HG03342 (cell line): Measurements from ENCODE around the gene ARPP19.
"Not testable (repeated sequence)": the region's sequence is repeated elsewhere in the genome, so short reads cannot be mapped to it uniquely, and the experiment has no call there.

Experiments
- ATAC-seq: cut with Tn5 transposase; IDR thresholded peaks from one replicate; pipeline ENCODE4 v1.9.1; 2021; ENCODE audit warnings: mild to moderate bottlenecking, moderate library complexity; ENCODE audit not compliant: unreplicated experiment

Gene ARPP19

DNA sequence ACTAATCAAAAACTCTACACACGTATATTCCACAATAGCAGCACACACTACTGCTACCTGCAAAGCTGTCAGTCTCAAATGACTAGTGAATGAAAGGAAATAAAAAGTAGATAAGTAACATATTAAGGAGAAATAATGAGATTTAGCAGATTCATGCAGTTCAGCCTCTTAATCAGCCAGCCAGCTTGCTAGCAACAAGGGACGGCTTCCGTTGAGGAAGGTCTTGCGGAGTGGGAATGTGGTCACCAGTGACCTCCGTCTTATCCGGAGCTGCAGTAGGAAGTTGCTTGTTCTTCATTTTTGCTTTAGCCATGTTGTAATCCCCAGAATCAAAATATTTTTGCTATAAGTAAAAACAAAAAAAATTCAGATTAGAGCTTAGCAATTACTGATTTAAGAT lies 17.1 kb downstream of the ARPP19 start:
- no peak for ATAC-seq

DNA sequence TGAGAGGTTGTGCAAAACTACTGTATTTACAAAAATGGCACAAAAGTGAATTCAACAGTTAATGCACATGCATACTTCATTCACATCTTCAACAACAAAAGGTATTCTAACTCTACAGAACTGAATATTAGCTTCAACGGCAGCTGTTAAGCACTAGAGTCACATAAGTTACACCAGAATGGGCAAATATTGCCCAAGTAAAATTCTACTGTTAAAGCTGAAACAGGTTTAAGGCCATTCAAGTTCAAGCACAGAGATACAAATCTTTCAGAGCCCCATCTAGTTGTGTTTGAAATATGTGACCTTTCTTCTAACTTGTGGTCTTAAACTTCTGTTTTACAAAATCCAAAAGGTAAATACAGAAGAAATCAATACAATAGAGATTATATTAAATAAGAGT lies 17.6 kb downstream of the ARPP19 start:
- not testable (repeated sequence) for ATAC-seq

DNA sequence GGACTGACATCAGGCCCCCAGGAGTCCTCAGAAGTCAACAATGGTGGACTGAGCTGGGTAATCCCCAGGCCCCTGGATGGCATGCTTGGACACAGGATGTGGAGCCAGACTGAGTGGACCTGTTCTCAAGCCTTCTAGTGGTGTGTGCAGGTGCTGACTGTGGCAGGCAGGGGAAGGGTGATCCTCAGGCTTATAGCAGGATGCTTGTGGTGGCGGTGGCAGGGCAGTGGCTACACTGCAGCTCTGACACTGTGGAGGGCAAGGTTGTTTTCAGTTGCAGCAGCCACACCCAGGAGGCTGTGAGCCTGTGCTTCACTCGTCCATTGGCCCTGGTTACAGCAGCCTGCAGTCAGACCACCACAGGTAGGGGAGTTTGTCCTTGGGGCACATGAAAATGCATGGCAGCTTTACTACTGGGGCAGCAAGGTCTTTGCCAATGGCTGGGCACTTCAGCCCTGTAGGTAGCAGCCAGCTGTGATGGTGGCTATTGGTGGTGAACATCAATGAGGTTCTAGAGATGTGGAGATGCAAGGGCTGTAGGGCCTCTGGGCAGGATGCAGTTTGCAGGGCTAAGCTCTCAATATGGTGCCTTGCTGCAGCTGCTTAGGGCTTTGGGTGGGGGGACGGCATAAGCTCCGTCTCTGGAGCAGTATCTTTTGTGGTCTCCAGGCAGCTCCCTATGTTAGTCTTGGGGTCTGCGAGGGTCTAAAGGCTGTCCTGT lies 22.6 kb downstream of the ARPP19 start:
- no peak for ATAC-seq

DNA sequence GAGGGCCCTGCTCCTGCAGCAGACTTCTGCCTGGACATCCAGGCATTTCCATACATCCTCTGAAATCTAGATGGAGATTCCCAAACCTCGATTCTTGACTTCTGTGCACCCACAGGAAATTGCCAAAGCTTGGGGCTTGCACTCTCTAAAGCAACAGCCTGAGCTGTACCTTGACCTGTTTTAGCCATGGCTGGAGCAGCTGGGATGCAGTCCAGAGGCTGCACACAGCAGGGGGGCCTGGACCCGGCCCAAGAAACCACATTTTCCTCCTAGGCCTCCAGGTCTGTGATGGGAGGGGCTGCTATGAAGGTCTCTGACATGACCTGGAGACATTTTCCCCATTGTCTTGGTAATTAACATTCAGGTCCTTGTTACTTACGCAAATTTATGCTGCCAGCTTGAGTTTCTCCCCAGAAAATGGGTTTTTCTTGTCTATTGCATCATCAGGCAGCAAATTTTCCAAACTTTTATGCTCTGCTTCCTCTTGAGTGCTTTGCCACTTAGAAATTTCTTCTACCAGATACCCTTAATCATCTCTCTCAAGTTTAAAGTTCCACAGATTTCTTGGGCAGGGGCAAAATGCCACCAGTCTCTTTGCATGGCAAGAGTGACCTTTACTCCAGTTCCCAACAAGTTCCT lies 28.3 kb downstream of the ARPP19 start:
- no peak for ATAC-seq

DNA sequence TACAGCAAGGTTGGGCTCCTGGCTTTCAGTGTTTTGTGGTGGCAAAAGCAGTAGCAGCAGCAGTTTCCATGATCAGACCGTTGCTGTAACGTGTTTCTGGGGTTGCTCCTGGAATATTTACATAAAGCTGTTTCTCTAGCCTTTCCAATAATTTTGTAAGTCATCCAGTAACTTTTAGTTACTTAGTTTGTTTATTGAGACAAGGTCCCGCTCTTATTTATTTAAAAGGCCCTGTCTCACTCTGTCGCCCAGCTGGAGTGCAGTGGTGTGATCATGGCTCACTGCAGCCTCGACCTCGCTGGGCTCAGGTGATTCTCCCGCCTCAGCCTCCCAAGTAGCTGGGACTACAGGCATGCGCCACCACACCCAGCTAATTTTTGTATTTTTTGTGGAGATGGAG lies 31.4 kb downstream of the ARPP19 start:
- ATAC-seq: no peak

DNA sequence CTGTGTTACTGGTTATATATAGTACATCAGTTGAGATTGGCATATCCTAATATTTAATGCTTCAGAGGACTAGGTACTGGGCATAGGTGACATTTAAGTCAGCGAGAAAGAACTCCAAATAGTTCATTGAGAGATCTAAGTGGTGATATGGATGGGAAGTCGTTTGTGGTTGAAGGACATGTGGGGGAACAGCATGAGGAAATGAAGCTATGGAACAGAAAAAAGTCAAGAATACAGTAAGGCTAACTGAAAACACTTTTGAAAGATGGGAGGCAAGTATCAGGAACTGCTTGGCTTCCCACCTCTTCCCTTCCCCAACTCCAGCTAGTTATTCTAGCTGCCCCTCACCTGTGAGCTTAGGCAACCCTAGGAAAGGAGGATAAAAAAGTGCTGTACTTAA lies 36.4 kb downstream of the ARPP19 start:
- no peak for ATAC-seq

DNA sequence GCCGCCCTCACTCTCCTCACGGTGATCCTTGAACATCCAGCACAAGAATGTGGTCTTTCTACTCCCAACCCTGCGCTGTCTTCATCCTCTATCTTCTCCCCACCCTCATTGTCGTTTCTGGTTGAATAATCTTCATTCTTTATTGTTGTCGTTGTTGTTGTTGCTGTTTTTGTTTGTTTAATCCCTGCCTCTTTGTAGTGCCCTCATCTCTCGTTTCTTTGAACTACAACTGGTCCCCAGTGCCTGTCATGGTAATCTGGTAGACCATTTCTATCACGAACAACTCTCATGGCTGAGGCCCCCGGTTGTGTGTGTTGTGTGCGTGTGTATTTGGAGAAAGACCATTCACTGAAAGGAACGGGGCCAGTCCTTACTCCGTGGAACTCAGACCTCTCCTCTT lies 38.9 kb downstream of the ARPP19 start:
- no peak for ATAC-seq

DNA sequence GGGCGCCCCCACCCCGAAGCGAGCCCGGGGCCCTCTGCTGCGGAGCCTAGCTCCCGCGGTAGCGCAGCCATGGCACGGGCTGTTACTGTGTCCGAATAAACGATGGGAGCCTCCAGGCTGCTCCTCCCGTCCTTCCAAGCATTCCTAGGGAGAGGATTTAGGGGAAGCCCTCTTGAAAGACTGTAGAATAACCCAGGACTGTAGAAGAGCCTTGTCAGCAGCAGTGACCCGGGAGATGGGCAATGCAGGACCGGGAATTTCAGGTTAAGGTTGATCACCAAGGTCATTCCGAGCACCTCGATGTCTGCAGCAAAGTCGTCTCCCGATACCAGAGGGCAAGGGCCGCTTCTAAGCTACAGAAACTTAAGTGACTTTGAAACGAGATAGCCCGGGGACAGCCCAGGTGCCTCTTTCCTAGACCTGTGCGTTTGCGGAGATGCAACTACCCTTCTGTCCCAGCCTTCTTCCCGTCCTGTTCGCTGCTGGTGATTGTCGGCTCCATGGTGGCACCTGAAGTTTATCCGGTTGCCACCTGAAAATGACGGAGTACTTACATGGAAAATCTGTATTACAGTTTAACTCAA lies 39.4 kb downstream of the ARPP19 start:
- ATAC-seq: peak; percentile 5

DNA sequence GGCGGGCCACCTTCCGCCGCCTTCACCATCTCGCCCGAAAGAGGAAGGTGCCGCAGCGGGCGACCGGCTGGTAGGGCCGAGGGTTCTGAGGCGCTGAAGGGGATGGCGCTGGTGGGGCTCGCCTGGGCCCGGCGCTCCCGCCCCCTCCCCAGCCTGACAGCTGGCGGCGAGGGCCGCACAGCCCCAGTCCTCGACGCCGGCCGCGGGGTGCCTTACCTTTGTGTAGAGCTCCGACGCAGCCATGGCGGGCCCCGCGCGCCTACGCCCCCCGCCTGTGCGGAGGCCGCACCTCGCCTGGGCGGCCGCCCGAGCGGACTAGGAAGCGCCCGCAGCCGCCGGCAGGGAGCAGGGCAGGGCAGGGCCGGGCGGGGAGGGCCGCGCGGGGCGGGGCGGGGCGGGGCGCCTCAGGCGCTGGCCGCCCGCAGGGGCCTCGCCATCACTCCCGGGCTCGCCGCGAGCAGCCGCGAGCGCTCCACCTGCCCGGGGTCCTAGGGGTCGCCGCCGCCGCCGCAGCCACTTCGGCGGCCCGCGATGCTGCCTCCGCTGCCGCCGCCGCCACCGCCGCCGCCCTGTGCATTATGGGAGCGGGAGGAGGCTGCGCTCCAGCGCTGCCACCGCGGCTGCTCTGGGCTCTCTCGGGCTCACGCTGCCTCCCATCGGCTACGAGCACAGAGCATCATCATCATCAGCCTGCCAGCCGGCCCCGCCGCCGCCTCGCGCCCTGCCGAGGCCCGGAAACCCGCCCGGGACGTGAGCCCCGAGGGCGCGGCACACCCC lies 40.1 kb downstream of the ARPP19 start, which contains the start of gene MYO5A:
Gene MYO5A (minus strand): TSS at position 317 of the 777 bp plus-strand sequence. CDS start 74 bp downstream, at position 243.
- peak; percentile 81 for ATAC-seq

DNA sequence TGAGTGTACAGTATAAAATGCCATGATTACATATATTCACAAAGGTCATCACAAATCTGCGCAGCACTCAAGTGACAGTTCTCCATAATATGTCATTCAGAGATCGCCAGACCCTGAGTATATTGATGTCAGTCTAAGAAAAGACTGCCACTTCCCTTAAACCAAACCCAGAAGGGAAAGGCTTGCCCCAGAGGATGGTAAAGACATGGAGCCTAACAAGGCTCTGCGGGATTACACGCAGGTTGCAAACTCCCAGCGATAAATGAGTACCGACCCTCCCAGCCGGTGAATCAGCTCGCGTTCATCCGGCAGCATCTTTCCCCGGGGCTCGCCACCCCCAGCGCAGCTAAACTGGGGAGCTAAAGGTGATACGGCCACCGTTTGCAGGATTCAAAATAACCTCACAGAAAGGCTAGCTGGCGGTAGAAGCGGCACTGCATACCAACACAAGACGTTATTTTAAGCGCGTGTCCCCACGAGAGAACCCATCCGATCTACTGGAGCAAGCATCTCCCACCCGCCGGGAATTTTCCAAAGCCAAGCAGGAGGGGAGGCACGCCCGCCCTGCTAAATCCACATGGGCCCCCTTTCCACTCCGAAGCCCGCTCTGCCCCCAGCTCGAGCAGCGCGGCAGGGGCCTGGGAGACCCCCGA lies 40.8 kb downstream of the ARPP19 start:
- no peak for ATAC-seq

DNA sequence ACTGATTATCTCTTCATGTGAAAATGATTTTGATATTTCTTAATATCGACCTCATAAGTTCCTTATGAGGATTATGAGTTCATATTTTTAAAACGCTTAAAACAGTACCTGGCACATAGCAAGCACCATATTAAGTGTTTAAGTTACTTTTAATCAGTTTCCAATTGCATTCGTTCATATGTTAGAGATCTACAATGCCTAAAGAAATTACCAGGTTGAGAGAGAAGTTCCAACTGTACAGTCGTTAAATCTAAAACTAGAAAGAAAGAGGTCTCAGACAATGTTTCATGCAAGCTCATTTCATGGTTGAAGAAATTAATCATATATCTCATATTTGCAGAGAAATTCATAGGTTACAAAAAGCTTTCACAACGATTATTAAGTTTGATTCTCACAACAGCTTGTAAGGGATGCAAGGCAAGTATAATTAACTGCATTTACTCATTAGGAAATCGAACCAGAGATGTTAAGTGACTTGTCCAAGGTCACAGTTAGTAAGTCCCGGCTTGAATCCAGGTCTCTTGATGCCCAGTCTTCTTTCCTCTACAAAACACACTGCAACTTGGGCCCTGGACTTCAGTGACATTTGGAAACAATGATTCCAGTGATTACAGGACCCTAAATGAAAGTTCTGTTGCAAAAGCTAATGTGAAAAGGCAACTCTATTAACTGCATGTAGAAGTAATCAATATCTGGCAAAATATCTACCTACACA lies 41.5 kb downstream of the ARPP19 start:
- no peak for ATAC-seq

DNA sequence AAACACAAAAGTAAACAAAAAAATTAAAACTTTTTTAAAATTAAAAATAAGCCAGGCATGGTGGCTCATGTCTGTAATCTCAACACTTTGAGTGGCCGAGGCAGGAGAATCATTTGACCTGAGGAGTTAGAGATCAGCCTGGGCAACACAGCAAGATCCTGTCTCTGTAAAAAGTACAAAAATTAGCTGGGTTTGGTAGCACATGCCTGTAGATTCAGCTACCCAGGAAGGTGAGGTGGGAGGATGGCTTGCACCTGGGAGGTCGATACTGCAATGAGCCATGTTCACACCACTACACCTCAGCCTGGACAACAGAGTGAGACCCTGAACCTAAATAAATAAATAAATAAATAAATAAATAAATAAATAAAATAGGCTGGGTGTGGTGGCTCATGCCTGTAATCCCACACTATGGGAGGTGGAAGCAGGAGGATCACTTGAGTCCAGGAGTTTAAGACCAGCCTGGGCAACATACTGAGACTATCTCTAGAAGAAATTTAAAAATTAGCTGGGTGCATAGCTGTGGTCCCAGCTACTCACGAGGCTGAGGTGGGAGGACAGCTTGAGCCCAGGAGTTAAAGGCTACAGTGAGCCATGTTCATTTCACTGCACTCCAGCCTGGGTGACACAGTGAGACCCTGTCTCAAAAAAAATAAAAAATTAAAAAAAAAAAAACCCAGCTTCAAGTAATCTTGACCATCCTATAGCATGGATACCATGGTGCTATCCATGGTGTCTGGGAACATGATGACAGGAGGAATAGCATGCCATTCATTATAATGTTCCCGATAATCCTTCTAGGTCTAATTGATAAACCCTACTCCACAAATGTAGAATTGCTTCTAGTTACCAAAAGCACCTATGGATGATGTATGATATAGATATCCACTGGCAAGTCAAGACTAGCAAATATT lies 44.4 kb downstream of the ARPP19 start:
- ATAC-seq: no peak

DNA sequence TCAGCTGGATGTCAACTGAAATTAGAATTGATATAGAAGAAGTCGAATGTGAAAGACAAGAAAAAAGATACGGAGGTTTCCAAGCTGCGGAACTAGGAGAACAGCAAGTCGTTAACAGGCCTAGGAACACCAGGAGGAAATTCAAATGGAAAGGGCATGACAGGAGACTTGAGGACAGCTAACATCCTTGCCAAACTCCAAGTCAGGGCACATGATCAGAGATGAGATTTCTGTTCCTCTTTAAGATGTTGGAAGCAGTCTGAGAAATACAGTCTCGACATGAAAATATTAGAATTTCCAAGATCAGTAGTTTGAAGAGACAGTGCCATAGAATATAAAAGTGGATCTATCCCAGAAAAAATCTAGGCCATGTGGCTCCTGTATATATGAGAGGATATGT lies 45.2 kb downstream of the ARPP19 start:
- ATAC-seq: no peak

DNA sequence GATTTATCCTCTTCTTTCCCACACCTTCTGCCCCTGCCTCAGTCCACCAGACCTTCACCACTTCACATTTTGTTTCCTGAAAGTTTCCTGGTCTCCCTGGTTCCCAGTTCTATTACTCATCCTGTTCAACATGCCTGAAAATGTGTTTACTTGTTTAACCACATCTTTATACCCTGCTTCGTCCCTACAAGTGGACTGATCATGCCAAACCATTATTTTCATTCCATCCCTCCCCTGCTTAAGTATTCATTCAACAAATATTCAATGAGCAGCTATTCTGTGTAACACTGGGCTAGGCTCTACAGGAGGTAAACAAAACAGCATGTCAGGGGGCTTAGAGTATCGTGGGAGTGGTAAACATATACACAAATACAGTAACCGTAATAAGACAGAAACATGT lies 45.6 kb downstream of the ARPP19 start:
- ATAC-seq: no peak

DNA sequence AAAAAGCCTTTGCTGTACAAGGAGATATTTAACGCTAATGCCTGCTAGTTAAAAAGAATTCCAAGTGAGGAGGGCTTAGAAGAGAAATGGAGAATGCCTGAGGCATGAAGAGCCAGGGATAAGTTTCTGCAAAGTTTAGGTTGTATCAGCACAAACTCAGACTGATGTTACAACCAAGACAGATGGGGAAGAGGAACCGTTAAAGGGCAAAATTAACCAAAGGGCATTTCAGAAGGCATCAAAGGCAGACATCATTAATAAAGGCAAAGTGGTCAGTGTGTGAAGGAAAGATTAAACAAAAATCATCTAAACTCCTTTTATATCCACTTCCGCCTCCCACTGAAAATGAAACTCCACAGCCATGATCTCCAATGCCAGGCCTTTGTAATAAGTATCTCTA lies 47.1 kb downstream of the ARPP19 start:
- no peak for ATAC-seq

DNA sequence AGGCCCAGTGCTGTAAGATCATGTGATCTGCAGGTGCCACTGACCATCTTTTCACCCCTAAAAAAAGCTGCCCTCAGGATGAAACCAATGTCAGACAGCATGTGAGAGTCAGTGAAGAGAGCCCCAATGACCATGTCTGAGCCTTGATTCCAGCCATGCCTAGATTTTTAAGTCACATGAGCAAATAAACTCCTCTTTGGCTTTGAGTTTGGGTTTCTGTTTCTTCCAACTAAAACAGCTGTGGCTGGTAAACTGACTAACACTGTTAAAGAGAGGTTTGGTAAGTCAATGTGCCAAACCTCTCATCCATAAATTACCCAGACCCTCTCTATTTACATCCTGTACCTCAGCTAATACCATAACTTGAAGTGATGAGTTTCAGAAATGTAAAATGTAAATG lies 48.4 kb downstream of the ARPP19 start:
- no peak for ATAC-seq

DNA sequence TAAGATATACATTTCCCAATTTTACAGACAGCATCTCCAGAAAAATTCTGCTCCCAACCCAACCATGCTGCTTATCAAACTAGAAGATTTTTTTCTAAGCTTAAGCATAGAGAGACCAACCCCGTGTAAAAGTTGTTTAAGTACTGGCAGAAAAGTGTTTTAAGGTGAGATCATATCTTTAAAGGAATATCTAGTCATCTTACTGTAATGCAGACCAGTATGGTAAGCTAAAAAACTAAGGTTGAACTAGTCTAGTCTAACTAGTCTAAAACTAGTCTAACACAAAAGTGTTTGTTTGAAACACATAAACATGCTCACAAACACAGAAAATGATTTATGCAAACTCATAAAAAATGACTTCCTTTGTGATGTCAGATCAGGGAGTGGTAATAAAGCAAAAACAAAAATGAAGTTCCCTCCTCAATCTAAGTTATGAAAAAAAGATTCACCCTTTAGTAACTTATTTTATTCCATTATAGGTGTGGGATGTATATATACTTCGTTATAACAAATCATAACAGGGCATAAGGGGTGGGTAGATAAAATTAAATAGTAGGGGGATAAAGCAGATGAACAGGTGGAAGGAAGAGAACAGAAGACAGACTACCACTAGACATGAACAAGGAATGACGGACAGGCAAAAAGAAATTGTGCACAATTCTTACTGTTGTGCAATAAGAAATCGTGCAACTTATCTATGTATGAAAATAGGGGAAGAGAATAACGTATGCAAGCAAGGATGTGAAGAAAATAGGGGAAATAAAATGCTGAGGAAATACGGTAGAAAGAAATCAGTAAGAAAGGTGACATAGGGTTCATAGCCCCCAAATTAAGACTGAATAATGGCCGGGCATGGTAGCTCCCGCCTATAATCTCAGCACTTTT lies 50.1 kb downstream of the ARPP19 start:
- no peak for ATAC-seq

DNA sequence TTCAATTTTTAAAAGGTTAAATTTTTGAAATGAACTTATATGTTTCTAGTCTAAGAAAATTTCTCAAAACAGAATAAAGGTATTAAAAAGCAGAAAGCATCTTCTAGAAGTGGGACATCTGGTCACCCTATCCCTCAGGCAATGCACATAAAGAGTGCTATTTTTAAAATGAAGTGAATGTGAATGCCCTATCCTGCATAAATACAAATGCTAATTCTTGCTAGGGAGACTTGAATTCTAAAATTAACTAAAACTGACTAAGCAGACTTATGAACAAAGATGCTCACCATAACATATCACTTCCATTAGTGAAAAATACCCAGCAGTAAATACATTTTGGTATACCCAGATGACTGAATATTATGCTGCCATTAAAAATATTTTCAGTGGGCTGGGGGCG lies 51.8 kb downstream of the ARPP19 start:
- ATAC-seq: no peak
